ENCODE measurements around the gene FXYD6. TPM values are rescaled to one million over a fixed set of nuclear protein-coding genes. Genes with fewer than 3 reads are reported as not detected.

FXYD6 gene
- total and polyA plus RNA-seq, 2 of the 8 experiments (the other 6 are each of a cell fraction or from before 2014, with no cell fraction given) = 44.6 to 117 TPM

GRCh38 chr11:117849781-117850414 lies 26.6 kb downstream of the FXYD6 start:
- Histone ChIP-seq H3K23me2 (ENCODE audit: low read depth, low read length) (no peaks in the 10 kb centered on the region), H4K20me1 (replicated peaks in 1 of 2; ENCODE audit: control insufficient read depth in 1 of 2, insufficient read depth in 2 of 2, low read length in 2 of 2) (no peaks in the 10 kb centered on the region), H2BK12ac (ENCODE audit: low read depth, low read length) (no peak overlapping the region), H3K79me1 (ENCODE audit: low read depth, low read length) (no peaks in the 10 kb centered on the region), H2BK15ac (ENCODE audit: low read length) (no peak overlapping the region), H3K4me2 (ENCODE audit: insufficient read depth in 1 of 2, low read depth in 2 of 2, low read length in 2 of 2) (no peak overlapping the region), H3K36me3 (ENCODE audit: control insufficient read depth in 2 of 4, insufficient read depth in 4 of 4, low read length in 3 of 4) (no peaks in the 10 kb centered on the region), H3K4ac (replicated peaks; ENCODE audit: insufficient read length, low read depth, low read length) (no peak overlapping the region), H3K4me3 (ENCODE audit: extremely low read depth in 1 of 4, insufficient read depth in 2 of 4, low read depth in 3 of 4, low read length in 4 of 4) (no peak overlapping the region), H2AK5ac (ENCODE audit: low read depth, low read length) (no peak overlapping the region), H4K91ac (replicated peaks; ENCODE audit: insufficient read length, low read length) (no peak overlapping the region), H3K27ac (ENCODE audit: low read depth, low read length) (no peak overlapping the region), H3K4me1 (replicated peaks in 1 of 4; ENCODE audit: control insufficient read depth in 3 of 4, insufficient read depth in 4 of 4, low read length in 3 of 4) (peaks cover 0 to 5% (median 3%) of the 10 kb centered on the region in 4 experiments; a peak in 4 of 7 replicates), H2AFZ (ENCODE audit: low read length) (no peak overlapping the region), H2BK5ac (ENCODE audit: low read depth, low read length) (0 out of 2 replicates have a peak overlapping the region, but pooled peaks have one; percentile 6), H3K18ac (ENCODE audit: extremely low read depth, low read length) (no peak overlapping the region), H4K8ac (ENCODE audit: extremely low read depth, insufficient read depth, low read length) (no peak overlapping the region), H3K79me2 (ENCODE audit: control insufficient read depth in 1 of 2, insufficient read depth in 2 of 2, low read length in 2 of 2) (no peaks in the 10 kb centered on the region), H3K56ac (replicated peaks; ENCODE audit: insufficient read length, low read depth, low read length) (no peak overlapping the region), H4K5ac (ENCODE audit: insufficient read length, low read depth, low read length) (no peak overlapping the region), H3K9ac (replicated peaks in 1 of 4; ENCODE audit: extremely low read depth in 1 of 4, low read depth in 3 of 4, low read length in 3 of 4) (no peak overlapping the region), H2BK120ac (replicated peaks; ENCODE audit: low read depth, low read length) (no peak overlapping the region), H3K23ac (ENCODE audit: insufficient read length) (no peak overlapping the region), H2BK20ac (ENCODE audit: low read length) (no peak overlapping the region), H3K27me3 (replicated peaks in 1 of 4; ENCODE audit: control insufficient read depth in 3 of 4, extremely low read depth in 1 of 4, insufficient read depth in 3 of 4, low read length in 3 of 4) (no peaks in the 10 kb centered on the region; a peak in 1 of 7 replicates), H3K14ac (ENCODE audit: insufficient read length) (no peak overlapping the region), H3K9me3 (ENCODE audit: insufficient read depth in 2 of 2, low read depth in 1 of 2, low read length in 1 of 2) (peaks cover 0 to 3% of the 10 kb centered on the region in 2 experiments; a peak in 1 of 4 replicates)
- FAIRE-seq (no peak), DNase-seq (ENCODE audit: low read depth in 1 of 2, low spot score in 2 of 2) (no peak)
- CTCF ChIA-PET (ENCODE audit: partially characterized antibody) = interaction anchor here (1.3 to 1.7 kb wide), 5 partner anchors 12 to 97 kb away, joined by 3 to 13 read pairs (median 4); no protein-coding TSS in a partner anchor
- TF ChIP-seq BRCA1 (IDR thresholded peaks at IDR 0.05; ENCODE audit: low read depth, low read length) = no peak
- TF ChIP-seq FOSL1 (IDR thresholded peaks at IDR 0.05; ENCODE audit: insufficient read depth, low read depth, low read length) = no peak
- TF ChIP-seq MAFK (IDR thresholded peaks at IDR 0.05; ENCODE audit: low read depth, low read length) = no peak
- TF ChIP-seq, protein P1, sequence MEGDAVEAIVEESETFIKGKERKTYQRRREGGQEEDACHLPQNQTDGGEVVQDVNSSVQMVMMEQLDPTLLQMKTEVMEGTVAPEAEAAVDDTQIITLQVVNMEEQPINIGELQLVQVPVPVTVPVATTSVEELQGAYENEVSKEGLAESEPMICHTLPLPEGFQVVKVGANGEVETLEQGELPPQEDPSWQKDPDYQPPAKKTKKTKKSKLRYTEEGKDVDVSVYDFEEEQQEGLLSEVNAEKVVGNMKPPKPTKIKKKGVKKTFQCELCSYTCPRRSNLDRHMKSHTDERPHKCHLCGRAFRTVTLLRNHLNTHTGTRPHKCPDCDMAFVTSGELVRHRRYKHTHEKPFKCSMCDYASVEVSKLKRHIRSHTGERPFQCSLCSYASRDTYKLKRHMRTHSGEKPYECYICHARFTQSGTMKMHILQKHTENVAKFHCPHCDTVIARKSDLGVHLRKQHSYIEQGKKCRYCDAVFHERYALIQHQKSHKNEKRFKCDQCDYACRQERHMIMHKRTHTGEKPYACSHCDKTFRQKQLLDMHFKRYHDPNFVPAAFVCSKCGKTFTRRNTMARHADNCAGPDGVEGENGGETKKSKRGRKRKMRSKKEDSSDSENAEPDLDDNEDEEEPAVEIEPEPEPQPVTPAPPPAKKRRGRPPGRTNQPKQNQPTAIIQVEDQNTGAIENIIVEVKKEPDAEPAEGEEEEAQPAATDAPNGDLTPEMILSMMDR (IDR thresholded peaks at IDR 0.05; ENCODE audit: control extremely low read depth in 1 of 3, insufficient read depth in 1 of 3, low read depth in 1 of 3, low read length in 3 of 3) = no peak
- TF ChIP-seq TBP (IDR thresholded peaks at IDR 0.05; ENCODE audit: low read depth, low read length) = no peak
- WGBS, 2 experiments (ENCODE audit: extremely low coverage in 1 of 2, insufficient coverage in 1 of 2, insufficient read length in 1 of 2, insufficient replicate concordance in 2 of 2, low coverage in 1 of 2, low lambda C conversion rate in 2 of 2, missing lambda C conversion rate in 1 of 2) = 88% methylated on average over 6 of the region's 6 CpGs; no CpG with 5 or more reads in 1 of the 2 experiments
- POLR2A ChIA-PET (ENCODE audit: partially characterized antibody) = interaction anchor here (0.7 kb wide), 1 partner anchor 26 kb away, joined by 3 read pairs; no protein-coding TSS in a partner anchor
